ENCODE data around the gene CYFIP2.

CYFIP2 gene

DNA sequence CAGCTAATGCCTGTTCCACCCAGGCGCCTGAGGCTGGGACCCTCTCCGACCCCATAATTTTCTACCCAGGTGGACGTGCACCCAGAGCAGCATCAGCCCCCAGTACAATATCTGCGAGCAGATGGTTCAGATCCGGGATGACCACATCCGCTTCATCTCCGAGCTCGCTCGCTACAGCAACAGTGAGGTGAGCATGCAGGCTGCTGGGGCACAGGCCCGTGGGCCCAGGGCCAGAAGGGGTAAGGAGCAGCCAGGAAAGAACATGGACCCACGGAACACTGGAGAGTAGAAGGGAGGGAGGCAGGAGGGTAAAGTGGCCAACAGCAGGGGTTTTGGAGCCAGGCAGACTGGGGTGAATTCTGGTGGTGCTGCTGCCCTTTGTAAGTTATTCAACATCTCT lies 45.7 kb downstream of the CYFIP2 start:
- no peaks in the 10 kb centered on the region for H3K36me3 ChIP-seq (ENCODE audit: control insufficient read depth, low read depth, low read length)
- H3K9me3 ChIP-seq (ENCODE audit: control insufficient read depth, low read depth, low read length): no peaks in the 10 kb centered on the region
- no peak overlapping the region for H3K9ac ChIP-seq (ENCODE audit: low read length)
- no peaks in the 10 kb centered on the region for H3K27me3 ChIP-seq (ENCODE audit: control insufficient read depth, insufficient read depth, low read length)
- H3K4me1 ChIP-seq (ENCODE audit: control insufficient read depth, low read depth, low read length): no peaks in the 10 kb centered on the region
- no peak overlapping the region for H3K27ac ChIP-seq (ENCODE audit: low read length)
- no peak overlapping the region for H3K4me3 ChIP-seq (ENCODE audit: low read length)

DNA sequence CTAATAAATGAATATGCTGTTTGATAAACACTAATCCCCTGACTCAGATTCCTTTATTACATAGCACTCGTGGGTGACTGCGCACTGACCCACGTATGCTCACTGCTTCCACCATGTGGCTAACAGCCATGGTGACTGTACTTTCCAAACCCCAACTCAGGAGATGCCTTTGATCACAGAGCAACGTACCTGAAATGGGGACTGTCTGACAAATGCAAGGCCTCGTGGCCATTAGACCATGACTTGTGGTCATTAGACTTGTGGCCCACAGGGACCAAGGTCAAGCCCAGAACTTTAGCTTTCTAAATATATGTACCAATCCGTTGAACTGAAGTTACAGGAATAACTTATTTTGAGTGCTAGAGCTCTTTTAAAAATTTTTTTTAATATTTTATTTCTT lies 46.6 kb downstream of the CYFIP2 start:
- Histone ChIP-seq H3K27ac (ENCODE audit: low read length) (no peak overlapping the region), H3K36me3 (ENCODE audit: control insufficient read depth, low read depth, low read length) (no peaks in the 10 kb centered on the region), H3K9ac (ENCODE audit: low read length) (no peak overlapping the region), H3K4me1 (ENCODE audit: control insufficient read depth, low read depth, low read length) (no peaks in the 10 kb centered on the region), H3K4me3 (ENCODE audit: low read length) (no peak overlapping the region), H3K9me3 (ENCODE audit: control insufficient read depth, low read depth, low read length) (no peaks in the 10 kb centered on the region), H3K27me3 (ENCODE audit: control insufficient read depth, insufficient read depth, low read length) (no peaks in the 10 kb centered on the region)

DNA sequence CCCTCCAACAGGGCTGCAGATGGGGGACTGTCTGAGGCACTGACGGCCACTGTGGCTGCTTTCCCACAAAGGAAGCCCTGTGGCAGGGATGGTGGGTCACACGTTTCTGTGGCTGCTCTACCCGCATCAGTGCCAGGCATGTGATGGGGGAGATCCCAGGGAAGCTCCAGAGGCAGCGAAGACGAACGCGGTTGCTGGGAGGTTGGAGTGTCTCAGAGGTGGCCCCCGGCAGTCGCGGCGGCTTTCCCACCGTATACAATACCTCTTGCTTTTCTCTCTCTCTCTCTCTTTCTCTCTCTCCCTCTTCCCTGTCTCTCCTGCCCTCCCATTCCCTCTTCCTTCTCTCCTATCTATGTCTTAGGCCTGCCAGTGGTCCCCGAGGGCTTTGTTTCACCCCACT lies 56.7 kb downstream of the CYFIP2 start:
- Histone ChIP-seq H3K27ac (ENCODE audit: low read length) (no peak overlapping the region), H3K9ac (ENCODE audit: low read length) (no peak overlapping the region), H3K4me3 (ENCODE audit: low read length) (no peak overlapping the region), H3K9me3 (ENCODE audit: control insufficient read depth, low read depth, low read length) (no peaks in the 10 kb centered on the region), H3K27me3 (ENCODE audit: control insufficient read depth, insufficient read depth, low read length) (no peaks in the 10 kb centered on the region), H3K4me1 (ENCODE audit: control insufficient read depth, low read depth, low read length) (no peaks in the 10 kb centered on the region), H3K36me3 (ENCODE audit: control insufficient read depth, low read depth, low read length) (peaks cover 31% of the 10 kb centered on the region)

DNA sequence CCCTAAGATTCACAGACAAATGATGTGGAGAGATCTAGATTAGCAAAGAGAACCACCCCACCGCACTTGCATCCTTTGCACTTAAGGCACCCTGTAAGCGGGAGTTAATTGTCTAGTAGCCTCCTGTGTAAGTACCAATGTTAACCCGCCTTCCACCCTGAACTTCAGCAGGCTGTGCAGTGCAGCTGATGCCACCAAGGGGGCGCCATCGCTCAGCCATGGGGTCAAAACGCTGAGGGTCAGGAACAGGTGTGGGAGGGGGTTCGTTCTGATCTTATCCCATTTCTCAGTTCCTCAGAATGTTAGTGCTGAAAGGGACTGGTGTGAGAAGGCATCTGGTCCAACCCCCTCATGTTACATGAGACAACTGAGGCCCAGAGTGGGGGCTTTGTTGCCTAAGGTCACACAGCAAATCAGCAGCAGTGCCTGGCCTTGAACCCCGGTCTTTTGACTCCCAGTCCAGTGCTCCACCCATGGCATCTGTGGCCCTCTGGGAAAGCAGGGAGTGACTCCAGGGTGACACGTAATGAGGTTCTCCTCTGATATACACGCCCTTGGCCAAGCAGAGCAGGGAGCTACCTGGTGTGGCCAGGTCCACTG lies 57.3 kb downstream of the CYFIP2 start:
- no peak overlapping the region for H3K9ac ChIP-seq (ENCODE audit: low read length)
- no peaks in the 10 kb centered on the region for H3K9me3 ChIP-seq (ENCODE audit: control insufficient read depth, low read depth, low read length)
- no peak overlapping the region for H3K27ac ChIP-seq (ENCODE audit: low read length)
- H3K27me3 ChIP-seq (ENCODE audit: control insufficient read depth, insufficient read depth, low read length): no peaks in the 10 kb centered on the region
- H3K36me3 ChIP-seq (ENCODE audit: control insufficient read depth, low read depth, low read length): peaks cover 31% of the 10 kb centered on the region
- H3K4me3 ChIP-seq (ENCODE audit: low read length): no peak overlapping the region
- H3K4me1 ChIP-seq (ENCODE audit: control insufficient read depth, low read depth, low read length): no peaks in the 10 kb centered on the region

DNA sequence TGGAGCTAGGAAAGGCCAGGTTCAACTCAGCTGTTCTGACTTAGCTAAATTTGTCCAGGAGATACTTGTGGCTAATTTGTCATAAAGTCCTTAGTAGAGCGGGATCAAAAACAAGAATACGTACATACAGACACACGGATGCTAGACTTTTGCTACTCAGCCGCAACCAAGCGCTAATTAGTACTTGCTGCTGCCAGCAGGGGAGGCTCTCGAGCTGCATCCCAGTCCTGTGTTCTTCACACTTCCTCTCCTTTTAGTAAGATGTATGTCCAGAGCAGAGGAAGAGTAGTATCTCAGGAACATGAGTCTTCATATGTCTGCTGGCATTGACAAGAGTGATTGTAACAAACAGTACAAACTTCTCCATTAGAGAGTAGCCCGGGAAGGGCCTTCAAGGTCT lies 58.3 kb downstream of the CYFIP2 start:
- Histone ChIP-seq H3K27me3 (ENCODE audit: control insufficient read depth, insufficient read depth, low read length) (no peaks in the 10 kb centered on the region), H3K9ac (ENCODE audit: low read length) (no peak overlapping the region), H3K36me3 (ENCODE audit: control insufficient read depth, low read depth, low read length) (peaks cover 31% of the 10 kb centered on the region)

DNA sequence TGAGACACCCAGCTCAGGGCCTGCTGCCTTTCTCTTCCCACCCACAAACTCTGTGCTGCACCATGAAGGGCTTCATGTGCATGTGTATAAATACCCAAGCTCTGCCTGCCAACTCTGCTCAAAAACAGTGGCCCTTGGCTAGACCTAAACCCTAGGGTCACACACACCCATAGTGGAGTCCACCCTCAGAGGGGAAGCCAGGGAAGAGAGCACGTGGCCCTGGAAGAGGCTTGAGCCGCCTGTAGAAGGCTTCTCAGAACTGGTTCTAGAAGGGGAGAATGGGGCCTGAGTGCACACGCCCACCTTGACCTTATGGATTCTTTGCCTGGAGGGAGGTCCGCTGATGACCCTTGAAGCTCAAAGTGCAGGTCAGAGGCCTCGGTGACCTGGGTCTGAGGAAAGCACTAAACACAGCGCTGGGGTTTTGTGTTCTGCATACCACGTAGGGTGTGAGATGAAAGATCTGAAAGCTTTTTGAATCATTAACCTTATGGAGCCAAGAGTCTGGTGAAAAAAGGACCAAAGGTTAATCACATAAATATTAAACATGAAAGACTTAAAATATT lies 60.6 kb downstream of the CYFIP2 start:
- Histone ChIP-seq H3K27ac (ENCODE audit: low read length) (no peak overlapping the region), H3K4me1 (ENCODE audit: control insufficient read depth, low read depth, low read length) (no peaks in the 10 kb centered on the region), H3K4me3 (ENCODE audit: low read length) (no peak overlapping the region), H3K9me3 (ENCODE audit: control insufficient read depth, low read depth, low read length) (no peaks in the 10 kb centered on the region), H3K9ac (ENCODE audit: low read length) (no peak overlapping the region), H3K27me3 (ENCODE audit: control insufficient read depth, insufficient read depth, low read length) (no peaks in the 10 kb centered on the region), H3K36me3 (ENCODE audit: control insufficient read depth, low read depth, low read length) (peaks cover 29% of the 10 kb centered on the region)

More for the DNA sequence above, 58.3 kb downstream of the CYFIP2 start:
- Histone ChIP-seq H3K27ac (ENCODE audit: low read length) (no peak overlapping the region), H3K4me1 (ENCODE audit: control insufficient read depth, low read depth, low read length) (no peaks in the 10 kb centered on the region), H3K9me3 (ENCODE audit: control insufficient read depth, low read depth, low read length) (no peaks in the 10 kb centered on the region), H3K4me3 (ENCODE audit: low read length) (no peak overlapping the region)

DNA sequence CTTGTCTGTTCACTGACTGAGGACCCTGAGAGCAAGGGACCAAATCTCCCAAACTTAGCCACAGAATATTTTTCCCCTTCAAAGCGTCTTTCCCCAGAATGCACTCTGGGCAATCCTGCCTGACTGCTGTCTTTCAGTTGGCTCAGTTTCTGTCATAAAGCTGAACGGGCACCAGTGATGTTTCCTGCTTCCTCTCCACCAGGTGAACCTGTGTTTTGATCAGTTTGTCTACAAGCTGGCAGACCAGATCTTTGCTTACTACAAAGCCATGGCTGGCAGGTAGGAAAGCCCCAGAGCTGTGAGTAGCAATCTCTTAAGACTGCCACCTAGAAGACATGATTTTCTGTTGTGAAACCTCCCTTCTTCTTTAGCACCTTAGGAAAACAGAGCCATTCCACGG lies 61.8 kb downstream of the CYFIP2 start:
- Histone ChIP-seq H3K9ac (ENCODE audit: low read length) (no peak overlapping the region), H3K4me3 (ENCODE audit: low read length) (no peak overlapping the region), H3K27ac (ENCODE audit: low read length) (no peak overlapping the region), H3K27me3 (ENCODE audit: control insufficient read depth, insufficient read depth, low read length) (no peaks in the 10 kb centered on the region), H3K4me1 (ENCODE audit: control insufficient read depth, low read depth, low read length) (no peaks in the 10 kb centered on the region), H3K36me3 (ENCODE audit: control insufficient read depth, low read depth, low read length) (peaks cover 35% of the 10 kb centered on the region), H3K9me3 (ENCODE audit: control insufficient read depth, low read depth, low read length) (no peaks in the 10 kb centered on the region)

DNA sequence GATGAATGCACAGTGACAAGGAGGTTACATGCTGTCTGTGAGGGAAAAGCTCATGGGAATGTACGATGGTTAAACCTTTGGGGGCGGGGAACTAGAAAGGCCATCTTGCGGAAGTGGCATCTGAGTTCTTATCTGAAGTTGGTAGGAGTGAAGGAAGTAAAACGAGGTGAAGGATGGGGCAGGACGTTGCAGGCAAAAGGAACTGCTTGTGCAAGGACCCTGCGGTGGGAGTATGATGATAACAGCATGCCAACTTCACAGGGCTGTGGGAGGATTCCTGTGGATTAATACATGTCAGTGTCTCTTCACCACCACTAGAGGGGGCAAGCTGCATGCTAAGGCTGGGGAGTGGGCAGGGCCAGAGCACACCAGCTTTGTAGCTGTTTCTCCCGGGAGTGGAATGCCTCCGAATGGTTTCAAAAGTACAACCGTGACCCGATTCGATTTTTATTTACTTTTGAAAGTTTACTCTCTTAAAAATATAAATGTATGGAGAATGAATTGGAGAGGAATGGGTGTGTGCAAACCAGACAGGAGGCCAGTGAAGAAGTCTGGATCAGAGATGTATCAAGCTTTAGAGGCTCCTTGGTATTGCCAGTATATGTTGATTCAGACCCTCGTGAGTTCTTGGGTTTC lies 62.5 kb downstream of the CYFIP2 start:
- Histone ChIP-seq H3K27me3 (ENCODE audit: control insufficient read depth, insufficient read depth, low read length) (no peaks in the 10 kb centered on the region), H3K4me1 (ENCODE audit: control insufficient read depth, low read depth, low read length) (no peaks in the 10 kb centered on the region), H3K9me3 (ENCODE audit: control insufficient read depth, low read depth, low read length) (no peaks in the 10 kb centered on the region), H3K36me3 (ENCODE audit: control insufficient read depth, low read depth, low read length) (peaks cover 39% of the 10 kb centered on the region), H3K27ac (ENCODE audit: low read length) (no peak overlapping the region), H3K4me3 (ENCODE audit: low read length) (no peak overlapping the region), H3K9ac (ENCODE audit: low read length) (no peak overlapping the region)

DNA sequence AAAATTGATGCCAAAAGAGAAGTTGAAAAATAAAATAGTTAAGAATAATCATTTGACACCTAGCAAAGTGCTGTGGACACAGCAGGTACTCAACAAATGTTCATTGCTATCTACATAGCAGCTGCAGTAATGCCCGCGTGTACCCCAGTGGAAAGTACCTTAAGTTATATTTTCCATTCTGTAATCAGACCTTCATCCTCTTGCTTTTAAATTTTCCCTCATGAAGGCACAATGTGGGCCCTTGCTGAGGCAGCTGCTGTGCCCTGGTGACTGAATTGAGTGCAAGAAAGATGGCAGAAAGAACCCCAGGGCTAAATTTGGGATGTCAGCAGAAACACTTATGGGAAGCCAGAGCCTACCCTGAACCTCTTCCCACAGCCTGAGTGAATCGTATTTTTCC lies 65.9 kb downstream of the CYFIP2 start:
- Histone ChIP-seq H3K4me3 (ENCODE audit: low read length) (no peak overlapping the region), H3K36me3 (ENCODE audit: control insufficient read depth, low read depth, low read length) (peaks cover 40% of the 10 kb centered on the region), H3K9ac (ENCODE audit: low read length) (no peak overlapping the region), H3K27me3 (ENCODE audit: control insufficient read depth, insufficient read depth, low read length) (no peaks in the 10 kb centered on the region), H3K9me3 (ENCODE audit: control insufficient read depth, low read depth, low read length) (no peaks in the 10 kb centered on the region), H3K4me1 (ENCODE audit: control insufficient read depth, low read depth, low read length) (no peaks in the 10 kb centered on the region), H3K27ac (ENCODE audit: low read length) (no peak overlapping the region)

DNA sequence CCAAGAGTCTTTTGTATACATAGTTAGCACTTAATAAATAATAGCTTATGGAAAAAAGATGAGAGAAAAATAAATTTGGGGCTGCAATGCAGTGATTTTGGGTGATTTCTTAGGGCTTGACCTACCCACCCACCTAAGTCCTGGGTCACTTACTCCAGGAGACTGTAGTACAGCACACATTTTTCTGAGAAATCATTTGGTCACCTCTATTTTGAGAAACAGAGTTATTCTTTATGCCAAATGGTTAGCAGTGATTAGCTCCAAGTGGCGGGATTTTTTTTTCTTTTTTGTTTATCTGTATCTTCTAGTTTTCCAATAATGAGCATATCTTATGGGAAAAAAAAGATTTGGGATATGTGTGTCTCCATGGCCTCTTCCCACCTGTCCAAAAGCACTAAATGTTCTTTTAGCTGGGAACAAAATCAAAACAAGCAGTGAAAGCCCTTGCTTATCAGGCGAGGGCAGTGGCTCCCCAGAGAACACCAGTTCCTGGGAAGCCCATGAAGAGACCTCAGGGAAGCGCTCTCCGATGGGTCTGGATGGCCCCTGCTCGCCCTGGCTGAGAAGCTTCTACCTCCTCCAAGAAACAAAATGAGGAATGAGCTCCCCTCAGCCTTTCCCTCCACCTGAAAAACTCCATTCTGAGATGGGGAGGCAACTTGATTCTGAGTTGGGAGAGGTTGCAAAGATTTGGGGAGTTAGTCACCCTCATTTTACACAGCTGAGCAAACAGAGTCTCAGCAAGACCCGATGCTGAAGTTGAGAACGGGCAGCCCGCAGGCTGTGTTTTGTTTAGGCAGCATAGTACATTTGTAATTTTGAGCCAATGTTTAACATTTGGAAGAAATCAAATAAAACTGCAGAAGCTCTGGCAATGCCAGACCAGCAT lies 69.9 kb downstream of the CYFIP2 start:
- no peak overlapping the region for H3K9ac ChIP-seq (ENCODE audit: low read length)
- H3K4me1 ChIP-seq (ENCODE audit: control insufficient read depth, low read depth, low read length): no peaks in the 10 kb centered on the region
- no peaks in the 10 kb centered on the region for H3K9me3 ChIP-seq (ENCODE audit: control insufficient read depth, low read depth, low read length)
- no peak overlapping the region for H3K27ac ChIP-seq (ENCODE audit: low read length)
- H3K27me3 ChIP-seq (ENCODE audit: control insufficient read depth, insufficient read depth, low read length): no peaks in the 10 kb centered on the region
- no peak overlapping the region for H3K4me3 ChIP-seq (ENCODE audit: low read length)
- peaks cover 31% of the 10 kb centered on the region for H3K36me3 ChIP-seq (ENCODE audit: control insufficient read depth, low read depth, low read length)

DNA sequence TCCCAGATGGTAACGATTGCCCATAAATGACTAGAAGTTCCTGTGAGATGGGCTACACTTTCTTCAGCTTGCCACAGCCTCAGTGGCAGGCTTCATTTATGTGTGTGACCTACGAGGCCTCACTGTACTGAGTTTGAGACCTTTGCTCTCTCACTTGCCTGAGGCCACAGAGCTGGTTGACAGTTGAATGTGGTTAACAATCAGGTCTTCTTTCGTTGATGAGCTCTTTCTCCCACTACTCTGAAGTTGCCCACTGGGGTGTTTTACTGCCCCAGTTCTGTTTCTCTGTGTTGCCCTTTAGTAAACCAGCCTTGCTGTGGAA lies 70.5 kb downstream of the CYFIP2 start:
- H3K9ac ChIP-seq (ENCODE audit: low read length): no peak overlapping the region
- H3K27ac ChIP-seq (ENCODE audit: low read length): no peak overlapping the region
- no peaks in the 10 kb centered on the region for H3K27me3 ChIP-seq (ENCODE audit: control insufficient read depth, insufficient read depth, low read length)
- no peaks in the 10 kb centered on the region for H3K9me3 ChIP-seq (ENCODE audit: control insufficient read depth, low read depth, low read length)
- no peak overlapping the region for H3K4me3 ChIP-seq (ENCODE audit: low read length)
- H3K4me1 ChIP-seq (ENCODE audit: control insufficient read depth, low read depth, low read length): no peaks in the 10 kb centered on the region
- H3K36me3 ChIP-seq (ENCODE audit: control insufficient read depth, low read depth, low read length): peaks cover 27% of the 10 kb centered on the region

Measured in iPS-18a (cell line).